Suprapubic skin (tissue), 3 donors: ENCODE data around the gene CXXC5.

ENCODE experiments used
- CTCF ChIP-seq, 2 donors: fragments of 200-600 bp in 1 of 2; fragments of 450-650 bp in 1 of 2; sonication (generic) in 1 of 2; IDR thresholded peaks; one replicate each; pipeline ENCODE4 v1.5.1; 2016 to 2019; ENCODE audit warnings: antibody characterized with exemption in 2 of 2, mild to moderate bottlenecking in 1 of 2, moderate library complexity in 1 of 2
- POLR2A ChIP-seq, 2 donors: fragments of 450-650 bp; IDR thresholded peaks; one replicate each; pipeline ENCODE4 v1.6.1; 2017; ENCODE audit warnings: antibody characterized with exemption in 2 of 2, mild to moderate bottlenecking in 2 of 2, moderate library complexity in 2 of 2

GRCh38 chr5:139630855-139631254 is 17.3 kb upstream of the CXXC5 start:
- TF ChIP-seq POLR2A (IDR thresholded peaks at IDR 0.05) = no peak
- TF ChIP-seq CTCF (IDR thresholded peaks at IDR 0.05) = no peak
